Measurements from ENCODE around the gene PNPLA8.

DNA sequence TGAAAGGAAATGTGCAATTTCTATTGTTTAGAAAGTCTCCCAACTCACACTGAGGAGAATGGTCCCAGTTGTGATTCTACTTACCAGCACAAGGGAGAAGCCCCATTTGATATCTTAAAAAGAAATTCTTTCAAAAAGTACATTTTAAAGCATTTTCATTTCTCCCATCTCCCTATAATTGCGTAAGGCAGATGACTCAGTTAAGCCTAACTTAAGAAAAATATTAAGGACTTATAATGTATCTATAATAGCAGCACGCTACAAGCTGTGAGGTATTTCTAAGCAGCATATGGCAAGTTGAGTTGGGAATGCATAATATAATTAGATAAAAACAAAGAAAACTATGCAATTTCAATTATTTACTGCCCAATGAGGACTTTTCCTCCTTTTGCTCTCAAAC, 61.2 kb downstream of the PNPLA8 start:
- TF ChIP-seq, protein P1, sequence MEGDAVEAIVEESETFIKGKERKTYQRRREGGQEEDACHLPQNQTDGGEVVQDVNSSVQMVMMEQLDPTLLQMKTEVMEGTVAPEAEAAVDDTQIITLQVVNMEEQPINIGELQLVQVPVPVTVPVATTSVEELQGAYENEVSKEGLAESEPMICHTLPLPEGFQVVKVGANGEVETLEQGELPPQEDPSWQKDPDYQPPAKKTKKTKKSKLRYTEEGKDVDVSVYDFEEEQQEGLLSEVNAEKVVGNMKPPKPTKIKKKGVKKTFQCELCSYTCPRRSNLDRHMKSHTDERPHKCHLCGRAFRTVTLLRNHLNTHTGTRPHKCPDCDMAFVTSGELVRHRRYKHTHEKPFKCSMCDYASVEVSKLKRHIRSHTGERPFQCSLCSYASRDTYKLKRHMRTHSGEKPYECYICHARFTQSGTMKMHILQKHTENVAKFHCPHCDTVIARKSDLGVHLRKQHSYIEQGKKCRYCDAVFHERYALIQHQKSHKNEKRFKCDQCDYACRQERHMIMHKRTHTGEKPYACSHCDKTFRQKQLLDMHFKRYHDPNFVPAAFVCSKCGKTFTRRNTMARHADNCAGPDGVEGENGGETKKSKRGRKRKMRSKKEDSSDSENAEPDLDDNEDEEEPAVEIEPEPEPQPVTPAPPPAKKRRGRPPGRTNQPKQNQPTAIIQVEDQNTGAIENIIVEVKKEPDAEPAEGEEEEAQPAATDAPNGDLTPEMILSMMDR (IDR thresholded peaks at IDR 0.05): no peak
- no peak for TF ChIP-seq POLR2A (IDR thresholded peaks at IDR 0.05)

Measured in tibial nerve (tissue), 3 donors.